H9 (cell line): ENCODE measurements around the gene NOD1. TPM values are rescaled to one million over a fixed set of nuclear protein-coding genes. Genes with fewer than 3 reads are reported as not detected.

ENCODE experiments used
- DNase-seq: peaks from one replicate; pipeline ENCODE4 v3.0.0-alpha.2; 2017
- H2AFZ ChIP-seq: one replicate; pipeline ENCODE4 v1.6.1; 2013; ENCODE audit warnings: mild to moderate bottlenecking, low read length, control low read depth, moderate library complexity
- H2AK5ac ChIP-seq: 2 replicates; pipeline ENCODE4 v1.6.1; 2013; ENCODE audit warnings: low read length, control low read depth, mixed read lengths; ENCODE audit not compliant: insufficient read length
- H2BK120ac ChIP-seq: one replicate; pipeline ENCODE4 v1.6.1; 2013; ENCODE audit warnings: low read depth, mild to moderate bottlenecking, low read length, control low read depth, inconsistent platforms; ENCODE audit not compliant: poor library complexity, severe bottlenecking
- H2BK12ac ChIP-seq: 2 replicates; pipeline ENCODE4 v1.6.1; 2013; ENCODE audit warnings: low read length, control low read depth, mixed read lengths, low read depth; ENCODE audit not compliant: insufficient read length
- H2BK15ac ChIP-seq: 2 replicates; pipeline ENCODE4 v1.6.1; 2013; ENCODE audit warnings: low read depth, low read length, control low read depth
- H2BK20ac ChIP-seq: one replicate; pipeline ENCODE4 v1.6.1; 2013; ENCODE audit warnings: low read depth, mild to moderate bottlenecking, low read length, control low read depth, inconsistent platforms; ENCODE audit not compliant: poor library complexity, severe bottlenecking
- H2BK5ac ChIP-seq: 2 replicates; pipeline ENCODE4 v1.6.1; 2013; ENCODE audit warnings: low read length, control low read depth, mixed read lengths; ENCODE audit not compliant: insufficient read length
- H3K14ac ChIP-seq: 2 replicates; pipeline ENCODE4 v1.6.1; 2013; ENCODE audit warnings: low read length, control low read depth; ENCODE audit not compliant: insufficient read depth
- H3K18ac ChIP-seq: 2 replicates; pipeline ENCODE4 v1.6.1; 2013; ENCODE audit warnings: low read depth, mild to moderate bottlenecking, mixed read lengths, low read length, control low read depth; ENCODE audit not compliant: insufficient read length
- H3K23ac ChIP-seq: 2 replicates; pipeline ENCODE4 v1.6.1; 2013; ENCODE audit warnings: low read length, control low read depth, mixed read lengths, low read depth; ENCODE audit not compliant: insufficient read length
- H3K23me2 ChIP-seq: 2 replicates; pipeline ENCODE4 v1.6.1; 2013; ENCODE audit warnings: low read depth, mild to moderate bottlenecking, mixed read lengths, low read length, control low read depth; ENCODE audit not compliant: insufficient read length, poor library complexity, severe bottlenecking
- H3K27ac ChIP-seq: 2 replicates; pipeline ENCODE4 v1.5.1; 2013; ENCODE audit warnings: low read length, control low read depth, mixed read lengths, low read depth; ENCODE audit not compliant: insufficient read length
- H3K27me3 ChIP-seq: 2 replicates; pipeline ENCODE4 v1.6.1; 2013; ENCODE audit warnings: low read length, control low read depth, inconsistent platforms; ENCODE audit not compliant: insufficient read depth
- H3K4ac ChIP-seq: 2 replicates; pipeline ENCODE4 v1.6.1; 2013; ENCODE audit warnings: low read depth, mild to moderate bottlenecking, control low read depth, inconsistent platforms, low read length, moderate library complexity
- H3K4me1 ChIP-seq: 2 replicates; pipeline ENCODE4 v1.6.1; 2013; ENCODE audit warnings: low read length, control low read depth, inconsistent platforms; ENCODE audit not compliant: insufficient read depth
- H3K4me2 ChIP-seq: 2 replicates; pipeline ENCODE4 v1.6.1; 2013; ENCODE audit warnings: low read length, control low read depth, mixed read lengths; ENCODE audit not compliant: insufficient read length, insufficient read depth
- H3K56ac ChIP-seq: 2 replicates; pipeline ENCODE4 v1.6.1; 2013; ENCODE audit warnings: low read depth, mild to moderate bottlenecking, mixed read lengths, low read length, control low read depth; ENCODE audit not compliant: insufficient read length
- H3K79me1 ChIP-seq: 2 replicates; pipeline ENCODE4 v1.6.1; 2013; ENCODE audit warnings: low read depth, mild to moderate bottlenecking, moderate library complexity, low read length, control low read depth, inconsistent platforms; ENCODE audit not compliant: insufficient read depth, poor library complexity, severe bottlenecking
- H3K79me2 ChIP-seq: 2 replicates; pipeline ENCODE4 v1.6.1; 2013; ENCODE audit warnings: low read length, control low read depth, inconsistent platforms; ENCODE audit not compliant: insufficient read depth
- H3K9ac ChIP-seq: 2 replicates; pipeline ENCODE4 v1.6.1; 2013; ENCODE audit warnings: low read length, control low read depth, mixed read lengths; ENCODE audit not compliant: insufficient read length; ENCODE audit errors: extremely low read depth
- H3K9me3 ChIP-seq: one replicate; pipeline ENCODE4 v1.6.1; 2013; ENCODE audit warnings: low read depth, low read length, inconsistent platforms; ENCODE audit not compliant: control insufficient read depth
- H3T11ph ChIP-seq: one replicate; pipeline ENCODE4 v1.6.1; 2013; ENCODE audit warnings: mild to moderate bottlenecking, low read length, control low read depth, inconsistent platforms
- H4K20me1 ChIP-seq: one replicate; pipeline ENCODE4 v1.6.1; 2013; ENCODE audit not compliant: control insufficient read depth, insufficient read length, insufficient read depth
- H4K5ac ChIP-seq: 2 replicates; pipeline ENCODE4 v1.6.1; 2013; ENCODE audit warnings: low read depth, mild to moderate bottlenecking, mixed read lengths, low read length, control low read depth; ENCODE audit not compliant: insufficient read length
- H4K8ac ChIP-seq: replicated peaks from 2 replicates; pipeline ENCODE4 v1.6.1; 2013; ENCODE audit warnings: low read length, control low read depth, mixed read lengths, low read depth; ENCODE audit not compliant: insufficient read length
- H4K91ac ChIP-seq: 2 replicates; pipeline ENCODE4 v1.6.1; 2013; ENCODE audit warnings: low read depth, mild to moderate bottlenecking, moderate library complexity, mixed read lengths, low read length, control low read depth; ENCODE audit not compliant: insufficient read length
- H3K27ac Mint-ChIP-seq, 3 experiments: 2 replicates in 2 of 3; 3 replicates in 1 of 3; pipeline ENCODE4 v1.8.0; 2020 to 2021; ENCODE audit warnings: mixed read lengths in 3 of 3, mild to moderate bottlenecking in 1 of 3, moderate library complexity in 1 of 3
- H3K27me3 Mint-ChIP-seq: 2 replicates; pipeline ENCODE4 v1.8.0; 2021; ENCODE audit warnings: low read depth, mild to moderate bottlenecking, moderate library complexity, mixed read lengths
- H3K36me3 Mint-ChIP-seq, 3 experiments: 2 replicates in 2 of 3; 3 replicates in 1 of 3; pipeline ENCODE4 v1.8.0; 2020 to 2021; ENCODE audit warnings: low read depth in 3 of 3, mixed read lengths in 3 of 3; ENCODE audit not compliant: insufficient read depth in 1 of 3
- H3K4me1 Mint-ChIP-seq, 2 experiments: 2 replicates each; pipeline ENCODE4 v1.8.0; 2020; ENCODE audit warnings: mixed read lengths in 2 of 2
- H3K4me3 Mint-ChIP-seq, 2 experiments: 2 replicates in 1 of 2; 3 replicates in 1 of 2; pipeline ENCODE4 v1.8.0; 2020 to 2021; ENCODE audit warnings: mild to moderate bottlenecking in 2 of 2, mixed read lengths in 2 of 2, moderate library complexity in 1 of 2
- H3K9me3 Mint-ChIP-seq, 2 experiments: 2 replicates in 1 of 2; 3 replicates in 1 of 2; pipeline ENCODE4 v1.8.0; 2020; ENCODE audit warnings: mild to moderate bottlenecking in 2 of 2, mixed read lengths in 2 of 2, moderate library complexity in 1 of 2
- CTCF ChIP-seq: fragments of 200-600 bp; sonication (generic); conservative IDR thresholded peaks from 3 replicates; pipeline ENCODE4 v1.8.0; 2021; ENCODE audit warnings: antibody characterized with exemption, mild to moderate bottlenecking
- WGBS: extraction: QIAGEN DNeasy Blood & Tissue Kit; methylation state at CpG from one replicate; pipeline ENCODE4 v1.1.7; 2013; ENCODE audit warnings: missing lambda C conversion rate, low lambda C conversion rate, mixed read lengths; ENCODE audit not compliant: insufficient read length; ENCODE audit errors: extremely low coverage; 5-methylcytosine and 5-hydroxymethylcytosine counted together
- total RNA-seq: library from RNA; stranded (reverse); gene quantifications from 2 replicates; pipeline ENCODE4 v1.2.1, GENCODE V29; 2021

The NOD1 gene
- total RNA-seq, 1 experiment from 2014 or later, result 5.3 TPM

- Histone ChIP-seq H3K18ac (no peak overlapping the region), H3K79me2 (no peaks in the 10 kb centered on the region), H3K27me3 (no peaks in the 10 kb centered on the region), H3K4ac (no peak overlapping the region), H2BK15ac (no peak overlapping the region), H2AFZ (no peak overlapping the region), H2BK5ac (no peak overlapping the region), H3T11ph (no peak overlapping the region), H2BK12ac (no peak overlapping the region), H3K27ac (no peak overlapping the region), H4K5ac (no peak overlapping the region), H2BK20ac (no peak overlapping the region), H3K9me3 (no peaks in the 10 kb centered on the region), H3K23ac (no peak overlapping the region), H3K9ac (no peak overlapping the region), H3K56ac (no peak overlapping the region), H3K23me2 (no peaks in the 10 kb centered on the region), H4K20me1 (no peaks in the 10 kb centered on the region), H4K91ac (no peak overlapping the region), H3K79me1 (no peaks in the 10 kb centered on the region), H3K4me2 (no peak overlapping the region), H4K8ac (no peak overlapping the region), H2BK120ac (no peak overlapping the region), H3K14ac (no peak overlapping the region), H3K4me1 (no peaks in the 10 kb centered on the region), H2AK5ac (no peak overlapping the region)
- WGBS, result no CpG with 5 or more reads among the region's 8 CpGs
- Mint-ChIP-seq H3K27me3 (peaks cover 2% of the 10 kb centered on the region; the same call in 1 of the 2 replicates), H3K27ac (no peak overlapping the region), H3K36me3 (peaks cover 2 to 14% (median 4%) of the 10 kb centered on the region in 3 experiments; a peak in 4 of 7 replicates), H3K4me3 (no peak overlapping the region), H3K4me1 (peaks cover 19 to 27% of the 10 kb centered on the region in 2 experiments), H3K9me3 (no peaks in the 10 kb centered on the region)
- no peak for TF ChIP-seq CTCF
- DNase-seq, result no peak
Observed at GRCh38 chr7:30447466-30447865, 31.1 kb downstream of the NOD1 start.
